ENCODE results near the gene NOS1AP. TPM values are rescaled to one million over a fixed set of nuclear protein-coding genes. Genes with fewer than 3 reads are reported as not detected.

The NOS1AP gene
- total RNA-seq, 1 experiment from 2014 or later: 5.3 TPM

DNA sequence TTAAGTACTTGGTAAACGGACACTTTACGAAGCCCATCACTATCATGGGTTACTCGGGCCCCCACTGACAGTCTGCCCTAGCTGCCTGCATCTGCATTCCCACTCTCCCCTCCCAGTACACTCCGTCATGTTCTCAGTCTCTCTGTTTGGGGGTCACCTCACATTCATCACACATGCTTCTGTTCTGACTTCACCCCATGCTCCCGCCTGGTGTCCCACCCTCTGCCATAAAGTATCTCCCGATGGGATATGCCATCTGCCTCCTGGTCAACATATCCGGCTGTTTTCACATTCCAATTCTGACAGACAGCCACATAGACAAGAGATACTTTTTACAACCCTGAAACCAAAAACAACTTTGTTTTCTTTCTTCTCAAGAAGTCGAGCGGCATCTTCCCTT lies 46.9 kb upstream of the NOS1AP start:
- BruUV-seq (replicated peaks): no TSS peak
- Histone ChIP-seq H3K9me3 (ENCODE audit: control insufficient read depth in 1 of 2, insufficient read depth in 1 of 2, low read depth in 1 of 2, low read length in 2 of 2) (no peaks in the 10 kb centered on the region), H3K27ac (ENCODE audit: low read depth, low read length) (no peak overlapping the region), H3K9ac (ENCODE audit: low read length) (no peak overlapping the region), H3K4me3 (replicated peaks in 1 of 2; ENCODE audit: low read depth in 1 of 2, low read length in 2 of 2) (no peak overlapping the region), H3K27me3 (ENCODE audit: insufficient read depth, low read length) (no peaks in the 10 kb centered on the region), H3K36me3 (ENCODE audit: control insufficient read depth in 1 of 2, insufficient read depth in 2 of 2, low read length in 2 of 2) (no peaks in the 10 kb centered on the region), H3K4me2 (ENCODE audit: low read length) (no peak overlapping the region), H3K4me1 (ENCODE audit: control insufficient read depth in 1 of 2, insufficient read depth in 2 of 2, low read length in 2 of 2) (peaks cover 9 to 17% of the 10 kb centered on the region in 2 experiments), H2AFZ (ENCODE audit: low read depth, low read length, poor library complexity, severe bottlenecking) (no peak overlapping the region), H3K79me2 (ENCODE audit: insufficient read depth, low read length) (no peaks in the 10 kb centered on the region), H3K9me2 (ENCODE audit: insufficient read depth) (no peaks in the 10 kb centered on the region), H4K20me1 (ENCODE audit: insufficient read depth) (no peaks in the 10 kb centered on the region)
- intact Hi-C loops (cut with micrococcal nuclease): no loop called here
- POLR2A ChIA-PET: no interaction called here
- ATAC-seq: no peak
- CTCF ChIA-PET: no interaction called here
- RAD21 ChIA-PET (ENCODE audit: low non-redundant PET in 1 of 2, low total read pairs in 2 of 2, uncharacterized antibody in 2 of 2, unreplicated experiment in 2 of 2): no interaction called here
- no peak for DNase-seq (ENCODE audit: low read depth, low spot score)
- TF ChIP-seq ZFX (IDR thresholded peaks at IDR 0.05) (no peak), TCF7L2 (IDR thresholded peaks at IDR 0.05; ENCODE audit: borderline replicate concordance, extremely low read depth, insufficient read depth, insufficient read length) (no peak), JUND (IDR thresholded peaks at IDR 0.05) (no peak), EGR1 (IDR thresholded peaks at IDR 0.05; ENCODE audit: low read depth) (no peak), CBX3 (IDR thresholded peaks at IDR 0.05; ENCODE audit: low read depth) (no peak), CEBPB (IDR thresholded peaks at IDR 0.05; ENCODE audit: low read depth) (no peak), FOSL1 (IDR thresholded peaks at IDR 0.05; ENCODE audit: low read depth) (no peak), ZNF274 (IDR thresholded peaks at IDR 0.05; ENCODE audit: low read depth, low read length) (no peak), SIN3A (IDR thresholded peaks at IDR 0.05; ENCODE audit: low read depth) (no peak), SP1 (IDR thresholded peaks at IDR 0.05; ENCODE audit: low read depth) (no peak), EZH2 (IDR thresholded peaks at IDR 0.05) (no peak), ELF1 (IDR thresholded peaks at IDR 0.05; ENCODE audit: borderline replicate concordance, low read depth) (no peak)
- TF ChIP-seq, protein P1, sequence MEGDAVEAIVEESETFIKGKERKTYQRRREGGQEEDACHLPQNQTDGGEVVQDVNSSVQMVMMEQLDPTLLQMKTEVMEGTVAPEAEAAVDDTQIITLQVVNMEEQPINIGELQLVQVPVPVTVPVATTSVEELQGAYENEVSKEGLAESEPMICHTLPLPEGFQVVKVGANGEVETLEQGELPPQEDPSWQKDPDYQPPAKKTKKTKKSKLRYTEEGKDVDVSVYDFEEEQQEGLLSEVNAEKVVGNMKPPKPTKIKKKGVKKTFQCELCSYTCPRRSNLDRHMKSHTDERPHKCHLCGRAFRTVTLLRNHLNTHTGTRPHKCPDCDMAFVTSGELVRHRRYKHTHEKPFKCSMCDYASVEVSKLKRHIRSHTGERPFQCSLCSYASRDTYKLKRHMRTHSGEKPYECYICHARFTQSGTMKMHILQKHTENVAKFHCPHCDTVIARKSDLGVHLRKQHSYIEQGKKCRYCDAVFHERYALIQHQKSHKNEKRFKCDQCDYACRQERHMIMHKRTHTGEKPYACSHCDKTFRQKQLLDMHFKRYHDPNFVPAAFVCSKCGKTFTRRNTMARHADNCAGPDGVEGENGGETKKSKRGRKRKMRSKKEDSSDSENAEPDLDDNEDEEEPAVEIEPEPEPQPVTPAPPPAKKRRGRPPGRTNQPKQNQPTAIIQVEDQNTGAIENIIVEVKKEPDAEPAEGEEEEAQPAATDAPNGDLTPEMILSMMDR (IDR thresholded peaks at IDR 0.05 in 2 of 3, conservative IDR thresholded peaks at IDR 0.05 in 1 of 3; ENCODE audit: borderline replicate concordance in 1 of 3, insufficient read depth in 1 of 3, low read depth in 2 of 3, low read length in 2 of 3): no peak
- TF ChIP-seq, protein P2, sequence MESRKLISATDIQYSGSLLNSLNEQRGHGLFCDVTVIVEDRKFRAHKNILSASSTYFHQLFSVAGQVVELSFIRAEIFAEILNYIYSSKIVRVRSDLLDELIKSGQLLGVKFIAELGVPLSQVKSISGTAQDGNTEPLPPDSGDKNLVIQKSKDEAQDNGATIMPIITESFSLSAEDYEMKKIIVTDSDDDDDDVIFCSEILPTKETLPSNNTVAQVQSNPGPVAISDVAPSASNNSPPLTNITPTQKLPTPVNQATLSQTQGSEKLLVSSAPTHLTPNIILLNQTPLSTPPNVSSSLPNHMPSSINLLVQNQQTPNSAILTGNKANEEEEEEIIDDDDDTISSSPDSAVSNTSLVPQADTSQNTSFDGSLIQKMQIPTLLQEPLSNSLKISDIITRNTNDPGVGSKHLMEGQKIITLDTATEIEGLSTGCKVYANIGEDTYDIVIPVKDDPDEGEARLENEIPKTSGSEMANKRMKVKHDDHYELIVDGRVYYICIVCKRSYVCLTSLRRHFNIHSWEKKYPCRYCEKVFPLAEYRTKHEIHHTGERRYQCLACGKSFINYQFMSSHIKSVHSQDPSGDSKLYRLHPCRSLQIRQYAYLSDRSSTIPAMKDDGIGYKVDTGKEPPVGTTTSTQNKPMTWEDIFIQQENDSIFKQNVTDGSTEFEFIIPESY (IDR thresholded peaks at IDR 0.05; ENCODE audit: extremely low read depth, insufficient replicate concordance, low read length): no peak
- TF ChIP-seq, protein P3, sequence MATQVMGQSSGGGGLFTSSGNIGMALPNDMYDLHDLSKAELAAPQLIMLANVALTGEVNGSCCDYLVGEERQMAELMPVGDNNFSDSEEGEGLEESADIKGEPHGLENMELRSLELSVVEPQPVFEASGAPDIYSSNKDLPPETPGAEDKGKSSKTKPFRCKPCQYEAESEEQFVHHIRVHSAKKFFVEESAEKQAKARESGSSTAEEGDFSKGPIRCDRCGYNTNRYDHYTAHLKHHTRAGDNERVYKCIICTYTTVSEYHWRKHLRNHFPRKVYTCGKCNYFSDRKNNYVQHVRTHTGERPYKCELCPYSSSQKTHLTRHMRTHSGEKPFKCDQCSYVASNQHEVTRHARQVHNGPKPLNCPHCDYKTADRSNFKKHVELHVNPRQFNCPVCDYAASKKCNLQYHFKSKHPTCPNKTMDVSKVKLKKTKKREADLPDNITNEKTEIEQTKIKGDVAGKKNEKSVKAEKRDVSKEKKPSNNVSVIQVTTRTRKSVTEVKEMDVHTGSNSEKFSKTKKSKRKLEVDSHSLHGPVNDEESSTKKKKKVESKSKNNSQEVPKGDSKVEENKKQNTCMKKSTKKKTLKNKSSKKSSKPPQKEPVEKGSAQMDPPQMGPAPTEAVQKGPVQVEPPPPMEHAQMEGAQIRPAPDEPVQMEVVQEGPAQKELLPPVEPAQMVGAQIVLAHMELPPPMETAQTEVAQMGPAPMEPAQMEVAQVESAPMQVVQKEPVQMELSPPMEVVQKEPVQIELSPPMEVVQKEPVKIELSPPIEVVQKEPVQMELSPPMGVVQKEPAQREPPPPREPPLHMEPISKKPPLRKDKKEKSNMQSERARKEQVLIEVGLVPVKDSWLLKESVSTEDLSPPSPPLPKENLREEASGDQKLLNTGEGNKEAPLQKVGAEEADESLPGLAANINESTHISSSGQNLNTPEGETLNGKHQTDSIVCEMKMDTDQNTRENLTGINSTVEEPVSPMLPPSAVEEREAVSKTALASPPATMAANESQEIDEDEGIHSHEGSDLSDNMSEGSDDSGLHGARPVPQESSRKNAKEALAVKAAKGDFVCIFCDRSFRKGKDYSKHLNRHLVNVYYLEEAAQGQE (IDR thresholded peaks at IDR 0.05; ENCODE audit: low read depth): no peak
- TF ChIP-seq, protein P4, sequence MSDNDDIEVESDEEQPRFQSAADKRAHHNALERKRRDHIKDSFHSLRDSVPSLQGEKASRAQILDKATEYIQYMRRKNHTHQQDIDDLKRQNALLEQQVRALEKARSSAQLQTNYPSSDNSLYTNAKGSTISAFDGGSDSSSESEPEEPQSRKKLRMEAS (IDR thresholded peaks at IDR 0.05): no peak
- TF ChIP-seq, protein P5, sequence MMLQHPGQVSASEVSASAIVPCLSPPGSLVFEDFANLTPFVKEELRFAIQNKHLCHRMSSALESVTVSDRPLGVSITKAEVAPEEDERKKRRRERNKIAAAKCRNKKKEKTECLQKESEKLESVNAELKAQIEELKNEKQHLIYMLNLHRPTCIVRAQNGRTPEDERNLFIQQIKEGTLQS (IDR thresholded peaks at IDR 0.05): no peak
